Measurements from ENCODE around the gene B9D1. TPM values are rescaled to one million over a fixed set of nuclear protein-coding genes. Genes with fewer than 3 reads are reported as not detected.
A peak's percentile ranks its signal among the peaks of the same experiment; 100 is the strongest.

Gene B9D1
- total RNA-seq, 1 experiment from 2014 or later: 50.5 TPM

DNA sequence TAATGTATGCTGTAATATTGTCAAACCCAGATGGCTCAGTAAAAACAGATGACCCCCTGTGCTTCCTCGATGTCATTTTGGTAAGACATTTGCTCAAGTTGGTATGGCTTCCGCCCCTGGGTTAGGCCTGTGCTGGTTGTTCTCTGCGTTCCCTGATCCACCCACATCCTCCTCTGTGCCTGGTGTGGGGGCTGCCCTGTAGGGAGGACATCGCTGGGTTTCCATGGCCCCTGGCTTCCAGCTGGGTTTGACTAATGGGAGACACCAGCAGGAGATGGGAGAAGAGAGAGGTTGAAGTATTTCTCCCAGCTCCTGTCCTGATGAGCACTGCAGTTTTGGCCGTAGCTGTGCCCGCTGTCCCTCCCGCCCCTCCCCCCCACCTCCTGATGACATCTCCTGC is 28.9 kb upstream of the B9D1 start:
- in situ Hi-C loops (cut with HindIII; ENCODE audit: low sequenced_read_pairs): no loop called here

GRCh38 chr17:19390951-19391350 is 28.4 kb upstream of the B9D1 start:
- in situ Hi-C loops (cut with HindIII; ENCODE audit: low sequenced_read_pairs): no loop called here
- no peak for DNase-seq (ENCODE audit: low spot score)

More for the DNA sequence above, 28.9 kb upstream of the B9D1 start:
- no peak for DNase-seq (ENCODE audit: low spot score)

- in situ Hi-C loops (cut with HindIII; ENCODE audit: low sequenced_read_pairs): no loop called here
- DNase-seq (ENCODE audit: low spot score): no peak
Measured at GRCh38 chr17:19388791-19389785, 26.6 kb upstream of the B9D1 start.

GRCh38 chr17:19387921-19388521 is 25.5 kb upstream of the B9D1 start:
- in situ Hi-C loops (cut with HindIII; ENCODE audit: low sequenced_read_pairs): no loop called here

GRCh38 chr17:19386974-19387920 is 24.7 kb upstream of the B9D1 start, which contains the start of gene MFAP4:
TSS of gene MFAP4 (minus strand) at chr17:19387190. CDS start at chr17:19387155, 35 bp downstream.
- in situ Hi-C loops (cut with HindIII; ENCODE audit: low sequenced_read_pairs): no loop called here
- DNase-seq (ENCODE audit: low spot score): peak; percentile 36

More at GRCh38 chr17:19387921-19388521, 25.5 kb upstream of the B9D1 start:
- peak; percentile 55 for DNase-seq (ENCODE audit: low spot score)

DNA sequence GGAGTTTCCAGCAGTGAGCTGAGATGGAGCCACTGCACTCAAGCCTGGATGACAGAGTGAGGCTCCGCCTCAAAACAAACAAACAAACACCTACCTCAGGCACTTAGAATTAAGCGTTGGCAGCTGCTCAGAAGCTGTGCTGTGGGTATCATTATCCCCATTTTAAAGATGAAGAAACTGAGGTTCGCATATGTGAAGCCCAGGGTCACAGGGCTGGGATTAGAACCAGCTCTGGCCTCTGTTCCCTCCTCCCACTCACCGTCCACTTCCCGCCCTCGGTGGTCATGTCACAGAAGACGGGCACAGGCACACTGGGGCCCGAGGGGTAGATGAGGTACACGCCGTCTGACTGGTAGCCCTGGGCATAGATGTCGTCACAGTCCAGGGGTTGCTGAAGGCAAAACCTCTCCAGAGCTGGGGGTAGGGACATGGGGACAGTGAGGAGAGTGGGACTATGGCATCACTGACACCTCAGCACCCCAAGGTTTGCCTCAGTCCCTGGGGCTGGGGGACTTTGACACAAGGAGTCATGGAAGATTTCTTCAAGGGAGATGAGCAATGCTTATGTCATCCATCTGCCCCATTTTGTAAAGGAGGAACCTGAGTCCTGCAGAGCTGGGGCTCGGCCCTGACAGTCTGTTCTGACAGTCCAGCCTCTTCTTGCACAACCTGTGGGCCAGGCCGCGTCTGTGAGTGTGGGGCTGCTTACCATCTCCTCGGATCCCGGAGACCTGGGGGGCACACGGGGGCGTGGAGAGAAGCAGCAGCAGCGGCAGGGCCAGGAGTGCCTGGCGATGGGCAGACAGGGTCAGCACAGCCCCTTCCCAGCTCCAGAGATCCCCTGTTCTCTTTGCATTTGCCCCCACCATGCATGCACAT is 23.8 kb upstream of the B9D1 start:
- in situ Hi-C loops (cut with HindIII; ENCODE audit: low sequenced_read_pairs): no loop called here
- DNase-seq (ENCODE audit: low spot score): no peak

DNA sequence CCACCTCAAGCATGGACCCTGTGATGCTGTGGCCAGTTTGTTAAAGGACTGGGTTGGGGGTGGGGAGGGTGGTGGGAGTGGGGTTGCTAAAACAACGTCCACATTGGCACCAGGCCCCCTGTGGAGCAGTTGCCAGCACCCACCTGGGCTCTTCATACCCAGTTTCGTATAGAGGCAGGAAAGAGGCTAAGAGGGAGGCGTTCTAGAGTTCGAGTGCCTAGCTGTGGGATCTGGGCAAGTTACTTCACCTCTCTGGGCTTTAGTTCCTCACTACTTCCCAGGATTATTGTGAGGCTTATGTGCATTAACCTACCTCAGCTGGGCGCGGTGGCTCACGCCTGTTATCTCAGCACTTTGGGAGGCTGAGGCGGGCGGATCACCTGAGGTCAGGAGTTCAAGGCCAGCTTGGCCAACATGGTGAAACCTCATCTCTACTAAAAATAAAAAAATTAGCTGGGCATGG is 23.0 kb upstream of the B9D1 start:
- in situ Hi-C loops (cut with HindIII; ENCODE audit: low sequenced_read_pairs): no loop called here

DNA sequence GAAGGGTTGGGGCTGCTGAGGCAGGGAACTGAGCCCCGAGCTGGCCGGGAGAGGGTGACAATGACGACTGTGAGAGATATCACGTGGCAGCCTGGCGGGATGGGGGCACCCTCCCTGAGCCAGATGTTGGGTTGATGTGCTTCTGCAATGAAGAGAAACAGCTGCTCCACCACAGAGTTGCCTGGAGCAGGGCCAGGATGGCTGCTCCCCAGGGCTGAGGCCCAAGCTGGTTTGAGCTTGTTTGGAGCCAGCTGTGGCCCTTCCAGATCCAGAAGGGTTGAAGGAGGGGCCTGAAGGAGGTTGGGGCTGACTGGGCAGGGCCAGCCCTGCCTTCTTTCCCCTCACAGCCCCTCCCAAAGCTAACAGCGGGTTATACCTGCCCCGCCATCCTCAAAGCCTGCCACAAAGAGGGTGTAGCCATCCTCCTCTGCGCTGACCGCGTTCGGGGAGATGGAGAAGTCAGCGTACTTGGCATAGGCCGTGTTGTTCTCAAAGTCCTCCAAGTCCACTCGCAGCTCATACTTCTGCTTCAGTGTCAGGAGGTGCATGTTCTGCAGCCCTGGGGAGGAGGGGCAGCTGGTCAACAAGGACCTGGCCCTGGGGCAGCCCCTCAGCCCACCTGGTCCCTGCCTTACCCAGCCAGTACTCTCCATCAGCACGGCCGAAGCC is 22.3 kb upstream of the B9D1 start:
- in situ Hi-C loops (cut with HindIII; ENCODE audit: low sequenced_read_pairs): no loop called here
- DNase-seq (ENCODE audit: low spot score): no peak

More for the DNA sequence above, 23.0 kb upstream of the B9D1 start:
- DNase-seq (ENCODE audit: low spot score): no peak

- in situ Hi-C loops (cut with HindIII; ENCODE audit: low sequenced_read_pairs): no loop called here
- DNase-seq (ENCODE audit: low spot score): peak; percentile 29
Measured at GRCh38 chr17:19383681-19384470, 21.4 kb upstream of the B9D1 start.

DNA sequence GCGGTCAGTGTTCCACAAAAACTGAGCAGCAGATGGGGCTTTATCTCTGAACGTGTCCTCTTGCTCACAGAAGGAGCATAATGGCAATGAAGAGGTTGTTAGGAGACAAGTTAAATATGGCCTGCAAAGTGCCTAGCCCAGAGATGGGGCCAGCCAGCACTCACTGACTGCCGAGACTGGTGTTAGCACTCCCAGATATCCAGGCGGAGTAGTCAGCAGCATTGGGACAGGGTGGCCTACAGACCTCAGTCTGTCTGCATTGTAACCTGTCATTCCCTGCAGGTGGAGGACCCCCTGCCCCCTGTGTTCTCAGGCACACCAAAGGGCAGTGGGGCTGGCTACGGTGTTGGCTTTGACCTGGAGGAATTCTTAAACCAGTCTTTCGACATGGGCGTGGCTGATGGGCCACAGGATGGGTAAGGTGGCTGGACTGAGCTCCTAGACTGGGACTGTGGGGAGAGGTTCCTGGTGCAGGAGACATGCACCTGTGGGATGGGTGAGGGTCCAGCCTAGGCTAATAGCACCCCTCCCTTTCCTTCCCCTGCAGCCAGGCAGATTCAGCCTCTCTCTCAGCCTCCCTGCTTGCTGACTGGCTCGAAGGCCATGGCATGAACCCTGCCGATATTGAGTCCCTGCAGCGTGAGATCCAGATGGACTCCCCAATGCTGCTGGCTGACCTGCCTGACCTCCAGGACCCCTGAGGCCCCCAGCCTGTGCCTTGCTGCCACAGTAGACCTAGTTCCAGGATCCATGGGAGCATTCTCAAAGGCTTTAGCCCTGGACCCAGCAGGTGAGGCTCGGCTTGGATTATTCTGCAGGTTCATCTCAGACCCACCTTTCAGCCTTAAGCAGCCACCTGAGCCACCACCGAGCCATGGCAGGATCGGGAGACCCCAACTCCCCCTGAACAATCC is 20.3 kb upstream of the B9D1 start:
- DNase-seq (ENCODE audit: low spot score): peak; percentile 45
- in situ Hi-C loops (cut with HindIII; ENCODE audit: low sequenced_read_pairs): no loop called here

DNA sequence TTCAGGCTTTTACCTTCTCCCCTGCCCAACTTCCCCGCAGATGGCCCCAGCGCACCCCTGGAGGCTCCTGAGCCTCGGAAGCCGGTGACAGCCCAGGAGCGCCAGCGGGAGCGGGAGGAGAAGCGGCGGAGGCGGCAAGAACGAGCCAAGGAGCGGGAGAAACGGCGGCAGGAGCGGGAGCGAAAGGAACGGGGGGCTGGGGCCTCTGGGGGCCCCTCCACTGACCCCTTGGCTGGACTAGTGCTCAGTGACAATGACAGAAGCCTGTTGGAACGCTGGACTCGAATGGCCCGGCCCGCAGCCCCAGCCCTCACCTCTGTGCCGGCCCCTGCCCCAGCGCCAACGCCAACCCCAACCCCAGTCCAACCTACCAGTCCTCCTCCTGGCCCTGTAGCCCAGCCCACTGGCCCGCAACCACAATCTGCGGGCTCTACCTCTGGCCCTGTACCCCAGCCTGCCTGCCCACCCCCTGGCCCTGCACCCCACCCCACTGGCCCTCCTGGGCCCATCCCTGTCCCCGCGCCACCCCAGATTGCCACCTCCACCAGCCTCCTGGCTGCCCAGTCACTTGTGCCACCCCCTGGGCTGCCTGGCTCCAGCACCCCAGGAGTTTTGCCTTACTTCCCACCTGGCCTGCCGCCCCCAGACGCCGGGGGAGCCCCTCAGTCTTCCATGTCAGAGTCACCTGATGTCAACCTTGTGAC is 19.4 kb upstream of the B9D1 start:
- in situ Hi-C loops (cut with HindIII; ENCODE audit: low sequenced_read_pairs): no loop called here
- DNase-seq (ENCODE audit: low spot score): no peak

GRCh38 chr17:19381361-19381740 is 18.8 kb upstream of the B9D1 start:
- DNase-seq (ENCODE audit: low spot score): no peak
- in situ Hi-C loops (cut with HindIII; ENCODE audit: low sequenced_read_pairs): no loop called here

DNA sequence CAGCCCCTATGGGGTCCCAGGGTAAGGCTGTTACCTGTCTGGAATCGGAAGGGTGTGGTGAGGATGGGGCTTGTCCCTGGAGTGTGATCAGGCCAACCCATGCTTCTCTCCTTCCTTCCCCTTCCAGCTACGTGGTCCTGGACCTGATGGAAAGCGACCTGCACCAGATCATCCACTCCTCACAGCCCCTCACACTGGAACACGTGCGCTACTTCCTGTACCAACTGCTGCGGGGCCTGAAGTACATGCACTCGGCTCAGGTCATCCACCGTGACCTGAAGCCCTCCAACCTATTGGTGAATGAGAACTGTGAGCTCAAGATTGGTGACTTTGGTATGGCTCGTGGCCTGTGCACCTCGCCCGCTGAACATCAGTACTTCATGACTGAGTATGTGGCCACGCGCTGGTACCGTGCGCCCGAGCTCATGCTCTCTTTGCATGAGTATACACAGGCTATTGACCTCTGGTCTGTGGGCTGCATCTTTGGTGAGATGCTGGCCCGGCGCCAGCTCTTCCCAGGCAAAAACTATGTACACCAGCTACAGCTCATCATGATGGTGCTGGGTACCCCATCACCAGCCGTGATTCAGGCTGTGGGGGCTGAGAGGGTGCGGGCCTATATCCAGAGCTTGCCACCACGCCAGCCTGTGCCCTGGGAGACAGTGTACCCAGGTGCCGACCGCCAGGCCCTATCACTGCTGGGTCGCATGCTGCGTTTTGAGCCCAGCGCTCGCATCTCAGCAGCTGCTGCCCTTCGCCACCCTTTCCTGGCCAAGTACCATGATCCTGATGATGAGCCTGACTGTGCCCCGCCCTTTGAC is 18.2 kb upstream of the B9D1 start:
- in situ Hi-C loops (cut with HindIII; ENCODE audit: low sequenced_read_pairs): no loop called here
- DNase-seq (ENCODE audit: low spot score): no peak

- in situ Hi-C loops (cut with HindIII; ENCODE audit: low sequenced_read_pairs): no loop called here
- DNase-seq (ENCODE audit: low spot score): no peak
Measured at GRCh38 chr17:19379361-19380065, 17.0 kb upstream of the B9D1 start.

Measured in G401 (cell line).